HepG2 (cell line): ENCODE results near the gene S100A10. TPM values are rescaled to one million over a fixed set of nuclear protein-coding genes. Genes with fewer than 3 reads are reported as not detected.

Experiments used
- ARID5B ChIP-seq: IDR thresholded peaks from 2 replicates; pipeline ENCODE4 v1.4.0; 2020; ENCODE audit warnings: mild to moderate bottlenecking, missing genetic modification reagents
- CCDC6 ChIP-seq: sonication (generic); formaldehyde crosslinking; IDR thresholded peaks from 2 replicates; pipeline ENCODE4 v1.8.1; 2022; ENCODE audit warnings: mild to moderate bottlenecking, missing genetic modification reagents, moderate library complexity
- CERS6 ChIP-seq: sonication (generic); formaldehyde crosslinking; IDR thresholded peaks from 2 replicates; pipeline ENCODE4 v1.5.0; 2020; ENCODE audit warnings: missing genetic modification reagents
- CHCHD3 ChIP-seq: sonication (generic); formaldehyde crosslinking; IDR thresholded peaks from 2 replicates; pipeline ENCODE4 v1.8.0; 2022; ENCODE audit warnings: mild to moderate bottlenecking, missing genetic modification reagents, moderate library complexity
- GATAD2A ChIP-seq: IDR thresholded peaks from 2 replicates; pipeline ENCODE4 v1.6.1; 2016
- GLMP ChIP-seq: sonication (generic); formaldehyde crosslinking; IDR thresholded peaks from 2 replicates; pipeline ENCODE4 v1.9.0; 2021; ENCODE audit warnings: missing genetic modification reagents, mild to moderate bottlenecking, borderline replicate concordance
- HOXA9 ChIP-seq: sonication (generic); formaldehyde crosslinking; IDR thresholded peaks from 2 replicates; pipeline ENCODE4 v1.8.1; 2022; ENCODE audit warnings: missing genetic modification reagents, mild to moderate bottlenecking, moderate library complexity, borderline replicate concordance
- PHB2 ChIP-seq: fragments of 450-650 bp; IDR thresholded peaks from 2 replicates; pipeline ENCODE4 v1.6.1; 2018; ENCODE audit not compliant: partially characterized antibody
- PPARG ChIP-seq: conservative IDR thresholded peaks from 2 replicates; pipeline ENCODE4 v1.6.1; 2016; ENCODE audit warnings: missing biosample characterization, missing genetic modification reagents
- SRSF9 ChIP-seq: fragments of 200-400 bp; formaldehyde crosslinking; IDR thresholded peaks from 2 replicates; pipeline ENCODE4 v1.6.1; 2018; ENCODE audit warnings: borderline replicate concordance, mild to moderate bottlenecking, low read depth, low read length; ENCODE audit not compliant: insufficient read depth, poor library complexity, severe bottlenecking
- TAF1 ChIP-seq: sonication (generic); formaldehyde crosslinking; IDR thresholded peaks from 2 replicates; pipeline ENCODE4 v1.4.0; 2020; ENCODE audit warnings: missing genetic modification reagents
- TOPORS ChIP-seq: sonication (generic); formaldehyde crosslinking; IDR thresholded peaks from 2 replicates; pipeline ENCODE4 v1.8.0; 2023; ENCODE audit warnings: mild to moderate bottlenecking, missing genetic modification reagents
- ZMYM4 ChIP-seq: sonication (generic); formaldehyde crosslinking; IDR thresholded peaks from 2 replicates; pipeline ENCODE4 v1.8.1; 2023; ENCODE audit warnings: mild to moderate bottlenecking, missing genetic modification reagents
- ZNF121 ChIP-seq: sonication (generic); formaldehyde crosslinking; IDR thresholded peaks from 2 replicates; pipeline ENCODE4 v1.5.0; 2020; ENCODE audit warnings: mild to moderate bottlenecking, missing genetic modification reagents
- ZNF207 ChIP-seq: fragments of 450-650 bp; IDR thresholded peaks from 2 replicates; pipeline ENCODE4 v1.6.1; 2016; ENCODE audit warnings: antibody characterized with exemption, borderline replicate concordance
- ZNF274 ChIP-seq: sonication (generic); formaldehyde crosslinking; IDR thresholded peaks from 2 replicates; pipeline ENCODE4 v1.5.1; 2020; ENCODE audit warnings: mild to moderate bottlenecking, missing genetic modification reagents
- ZNF343 ChIP-seq: sonication (generic); formaldehyde crosslinking; IDR thresholded peaks from 2 replicates; pipeline ENCODE4 v1.4.0; 2020; ENCODE audit warnings: mild to moderate bottlenecking, missing genetic modification reagents
- ZNF496 ChIP-seq: sonication (generic); formaldehyde crosslinking; IDR thresholded peaks from 2 replicates; pipeline ENCODE4 v1.8.1; 2023; ENCODE audit warnings: mild to moderate bottlenecking, moderate library complexity, missing genetic modification reagents; ENCODE audit not compliant: insufficient replicate concordance
- ZNF512B ChIP-seq: sonication (generic); formaldehyde crosslinking; IDR thresholded peaks from 2 replicates; pipeline ENCODE4 v1.5.1; 2020; ENCODE audit warnings: missing genetic modification reagents, mild to moderate bottlenecking, borderline replicate concordance
- ZNF580 ChIP-seq: IDR thresholded peaks from 2 replicates; pipeline ENCODE4 v1.6.1; 2016; ENCODE audit warnings: low read depth, borderline replicate concordance
- ZNF792 ChIP-seq: IDR thresholded peaks from 2 replicates; pipeline ENCODE4 v1.6.1; 2016
- polyA plus RNA-seq, 8 experiments: library from polyadenylated mRNA; depleted of rRNA in 3 of 8; stranded (reverse) in 7 of 8; unstranded in 1 of 8; fragments of >200 nt; fragmentation: Illumina TruSeq in 4 of 8; extraction: Trizol in 4 of 8; gene quantifications; 2 replicates each; pipeline versions ENCODE4 v1.2.1 to v1.2.3, GENCODE V29; 2011 to 2016; ENCODE audit warnings: low read depth in 4 of 8, missing spikeins in 1 of 8, mixed read lengths in 1 of 8; ENCODE audit not compliant: insufficient read depth in 1 of 8
- total RNA-seq, 5 experiments: library from RNA; depleted of rRNA; stranded (reverse); fragments of >200 nt; fragmentation: Illumina TruSeq; extraction: Trizol; gene quantifications; 2 replicates each; pipeline ENCODE4 v1.2.3, GENCODE V29; 2016; ENCODE audit warnings: low read depth in 1 of 5

Gene S100A10
- total and polyA plus RNA-seq, 2 of the 13 experiments (the other 11 are each of a cell fraction or from before 2014, with no cell fraction given), result 16.8 to 28.7 TPM

GRCh38 chr1:152034654-152035538, 41.2 kb upstream of the S100A10 start (continued):
- TF ChIP-seq PHB2 (no peak), PPARG (CRISPR knock-in tag) (no peak), SRSF9 (no peak), GATAD2A (0 out of 2 replicates have a peak, but pooled peaks have one; percentile 28), ARID5B (0 out of 2 replicates have a peak, but pooled peaks have one; percentile 42), CCDC6 (no peak), TOPORS (CRISPR knock-in tag) (no peak), ZMYM4 (CRISPR knock-in tag) (no peak), ZNF496 (CRISPR knock-in tag) (no peak), HOXA9 (CRISPR knock-in tag) (no peak), ZNF274 (no peak), ZNF207 (no peak), ZNF343 (no peak), ZNF512B (CRISPR knock-in tag) (no peak), ZNF580 (CRISPR knock-in tag) (no peak), CHCHD3 (no peak), GLMP (no peak), ZNF121 (no peak), TAF1 (CRISPR knock-in tag) (no peak), ZNF792 (CRISPR knock-in tag) (0 out of 2 replicates have a peak, but pooled peaks have one; percentile 21), CERS6 (CRISPR knock-in tag) (no peak)
